MM.1S (cell line): ENCODE data around the gene RBM28.

Source experiments
- EZH2 ChIP-seq: fragments of 300-600 bp; sonication (generic); optimal IDR thresholded peaks from 2 replicates; pipeline ENCODE3; 2017; ENCODE audit warnings: low read depth, mild to moderate bottlenecking, antibody characterized with exemption, low read length, mixed read lengths
- TF ChIP-seq, protein P1 (sequence below): fragments of 300-600 bp; sonication (generic); IDR thresholded peaks from 2 replicates; pipeline ENCODE4 v1.5.1; 2016; ENCODE audit warnings: antibody characterized with exemption, low read length, mixed read lengths

DNA sequence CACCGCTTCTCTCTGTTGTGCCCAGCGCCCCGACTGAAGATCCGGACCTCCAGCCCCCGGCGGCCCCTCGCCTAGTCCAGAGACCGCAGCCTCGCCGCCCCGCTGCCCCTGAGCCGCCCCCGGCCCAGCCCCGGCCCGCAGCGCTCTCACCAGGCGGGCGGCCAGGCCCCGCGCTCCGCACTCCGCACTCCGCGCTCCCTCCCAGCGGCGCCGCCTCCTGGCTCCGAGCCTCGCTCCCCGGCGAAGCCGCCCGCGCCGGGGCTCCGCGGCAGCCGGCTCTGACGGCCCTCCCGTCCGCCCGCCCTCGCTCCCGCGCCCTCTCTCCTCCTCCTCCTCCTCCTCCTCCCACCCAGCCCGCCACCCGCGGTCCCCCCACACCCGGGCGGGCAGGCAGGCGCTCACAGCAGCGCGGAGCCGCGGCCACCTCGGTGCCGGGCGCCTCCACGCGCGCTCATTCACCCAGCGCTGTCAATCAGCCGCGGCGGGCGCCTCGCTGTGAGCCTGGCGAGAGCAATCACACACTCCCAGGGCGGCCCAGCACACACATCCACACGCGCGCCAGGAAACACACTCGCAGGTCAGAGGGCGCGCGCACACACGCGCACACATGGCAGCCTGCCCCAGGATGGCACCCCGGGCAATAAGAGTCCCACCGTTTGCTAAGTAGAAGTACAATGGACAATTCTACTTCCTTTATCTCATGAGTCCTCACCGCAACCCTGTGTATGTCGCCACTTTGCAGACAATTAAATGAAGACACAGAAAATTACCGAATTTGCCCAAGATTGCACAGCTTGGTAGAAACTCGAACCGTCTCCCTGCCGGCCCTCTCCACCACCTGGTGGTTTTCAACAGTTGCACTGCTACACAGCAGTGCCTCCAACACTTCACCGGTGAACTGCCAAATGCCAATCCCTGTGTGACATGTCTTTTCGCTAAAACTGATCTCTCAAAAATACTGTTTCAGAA, 18.0 kb upstream of the RBM28 start, which contains the start of gene PRRT4:
- TF ChIP-seq EZH2, result no peak
- TF ChIP-seq, protein P1, sequence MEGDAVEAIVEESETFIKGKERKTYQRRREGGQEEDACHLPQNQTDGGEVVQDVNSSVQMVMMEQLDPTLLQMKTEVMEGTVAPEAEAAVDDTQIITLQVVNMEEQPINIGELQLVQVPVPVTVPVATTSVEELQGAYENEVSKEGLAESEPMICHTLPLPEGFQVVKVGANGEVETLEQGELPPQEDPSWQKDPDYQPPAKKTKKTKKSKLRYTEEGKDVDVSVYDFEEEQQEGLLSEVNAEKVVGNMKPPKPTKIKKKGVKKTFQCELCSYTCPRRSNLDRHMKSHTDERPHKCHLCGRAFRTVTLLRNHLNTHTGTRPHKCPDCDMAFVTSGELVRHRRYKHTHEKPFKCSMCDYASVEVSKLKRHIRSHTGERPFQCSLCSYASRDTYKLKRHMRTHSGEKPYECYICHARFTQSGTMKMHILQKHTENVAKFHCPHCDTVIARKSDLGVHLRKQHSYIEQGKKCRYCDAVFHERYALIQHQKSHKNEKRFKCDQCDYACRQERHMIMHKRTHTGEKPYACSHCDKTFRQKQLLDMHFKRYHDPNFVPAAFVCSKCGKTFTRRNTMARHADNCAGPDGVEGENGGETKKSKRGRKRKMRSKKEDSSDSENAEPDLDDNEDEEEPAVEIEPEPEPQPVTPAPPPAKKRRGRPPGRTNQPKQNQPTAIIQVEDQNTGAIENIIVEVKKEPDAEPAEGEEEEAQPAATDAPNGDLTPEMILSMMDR, result peak; percentile 22
